HG02571 (cell line): Measurements from ENCODE around the gene CHD3.
"Not testable (repeated sequence)": the region's sequence is repeated elsewhere in the genome, so short reads cannot be mapped to it uniquely, and the experiment has no call there.

Experiments
- ATAC-seq: cut with Tn5 transposase; IDR thresholded peaks from one replicate; pipeline ENCODE4 v1.9.1; 2021; ENCODE audit warnings: mild to moderate bottlenecking, moderate library complexity; ENCODE audit not compliant: unreplicated experiment

The CHD3 gene

GRCh38 chr17:7930841-7931631 is 42.4 kb downstream of the CHD3 start:
- ATAC-seq: no peak

GRCh38 chr17:7931709-7932482 is 43.3 kb downstream of the CHD3 start, which contains the start of the genes CNTROB and TRAPPC1:
Gene CNTROB (plus strand): TSS chr17:7932206. CDS start chr17:7933080, 874 bp downstream.
Gene TRAPPC1 (minus strand): TSS chr17:7931946. CDS start chr17:7931829, 117 bp downstream.
- peak; percentile 86 for ATAC-seq

DNA sequence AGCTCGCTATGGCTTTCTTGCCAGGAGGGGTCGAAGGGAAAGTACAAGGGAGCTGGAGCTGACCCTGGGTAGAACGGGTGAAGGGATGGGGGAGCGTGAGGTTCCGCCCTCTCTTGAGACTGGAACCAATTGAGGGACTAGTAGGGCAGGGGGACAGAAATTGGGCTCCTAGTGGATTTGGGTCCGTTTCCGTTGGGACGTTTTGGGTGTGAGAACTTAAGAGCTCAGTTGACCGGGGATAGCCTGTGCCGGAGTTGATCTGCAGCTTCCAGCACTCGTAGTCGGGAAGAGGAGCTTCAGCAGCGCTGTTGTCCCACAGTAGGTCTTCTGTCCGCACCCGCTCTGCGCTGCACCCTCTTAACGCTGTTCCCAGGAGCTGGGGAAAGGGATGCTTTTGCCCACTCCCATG is 43.9 kb downstream of the CHD3 start:
- ATAC-seq: peak; percentile 8

DNA sequence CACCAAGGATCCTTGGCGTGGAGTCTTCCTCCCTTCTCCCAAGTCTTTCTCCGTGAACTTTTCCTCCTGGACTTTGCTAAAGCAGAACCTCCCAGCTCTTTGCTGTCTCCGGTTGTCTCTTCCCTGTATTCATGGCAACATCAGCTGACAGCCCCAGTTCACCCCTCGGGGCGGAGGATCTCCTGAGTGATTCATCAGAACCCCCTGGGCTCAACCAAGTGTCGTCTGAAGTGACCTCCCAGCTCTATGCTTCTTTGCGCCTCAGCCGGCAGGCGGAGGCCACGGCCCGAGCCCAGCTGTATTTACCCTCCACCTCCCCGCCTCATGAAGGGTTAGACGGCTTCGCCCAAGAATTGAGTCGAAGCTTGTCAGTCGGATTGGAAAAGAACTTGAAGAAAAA is 44.4 kb downstream of the CHD3 start:
- no peak for ATAC-seq

DNA sequence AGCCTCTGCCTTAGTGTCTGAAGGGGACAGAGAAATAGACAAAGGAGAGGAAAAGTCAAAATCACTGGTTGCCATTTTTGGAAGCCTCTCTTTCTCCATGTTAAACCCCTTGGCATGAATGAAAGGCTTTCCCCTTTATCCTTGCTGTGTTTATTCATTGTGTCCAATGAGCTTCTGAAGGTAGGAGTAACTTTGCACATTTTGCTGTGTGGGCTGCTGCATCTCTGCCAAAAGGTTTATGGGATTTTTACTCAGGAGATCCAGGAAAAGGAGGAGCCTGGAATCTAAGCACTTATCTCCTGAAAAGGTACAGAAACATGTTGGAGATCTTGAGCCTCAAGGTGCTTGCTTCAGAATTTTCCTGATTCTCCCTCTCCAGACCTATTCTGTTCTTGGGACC is 47.3 kb downstream of the CHD3 start:
- ATAC-seq: no peak

DNA sequence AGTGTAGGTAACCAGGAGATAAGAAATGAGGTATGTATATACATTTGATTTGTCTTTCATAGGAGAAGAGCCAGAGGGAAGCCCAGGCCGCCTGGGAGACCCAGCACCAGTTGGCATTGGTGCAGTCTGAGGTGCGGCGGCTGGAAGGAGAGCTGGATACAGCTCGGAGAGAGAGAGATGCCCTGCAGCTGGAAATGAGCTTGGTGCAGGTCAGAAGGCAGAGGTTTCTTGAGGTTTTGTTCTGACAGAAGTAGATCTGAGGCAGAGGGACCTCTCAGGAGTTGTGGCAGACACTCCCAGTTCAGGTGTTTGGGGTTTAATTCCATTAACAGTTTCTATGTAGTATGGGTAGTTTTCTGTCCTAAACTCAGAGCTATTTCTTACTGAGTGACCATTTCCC is 51.4 kb downstream of the CHD3 start:
- ATAC-seq: no peak

DNA sequence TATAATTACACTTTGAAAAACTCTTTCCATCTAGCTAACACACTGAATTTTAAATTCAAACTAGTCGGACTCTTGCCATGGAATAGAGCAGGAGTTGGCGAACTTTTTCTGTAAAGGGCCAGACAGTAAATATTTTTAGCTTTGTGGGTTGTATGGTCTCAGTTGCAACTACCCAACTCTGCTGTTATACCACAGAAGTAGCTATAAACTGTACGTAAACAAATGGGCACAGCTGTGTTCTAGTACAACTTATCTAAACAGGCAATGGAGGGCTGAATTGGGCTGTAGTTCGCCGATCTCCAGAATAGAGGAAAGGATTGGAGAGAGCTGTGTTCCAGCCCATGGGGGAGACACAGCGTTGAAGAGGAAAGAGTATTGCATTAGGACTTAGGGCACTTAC is 52.2 kb downstream of the CHD3 start:
- ATAC-seq: no peak

DNA sequence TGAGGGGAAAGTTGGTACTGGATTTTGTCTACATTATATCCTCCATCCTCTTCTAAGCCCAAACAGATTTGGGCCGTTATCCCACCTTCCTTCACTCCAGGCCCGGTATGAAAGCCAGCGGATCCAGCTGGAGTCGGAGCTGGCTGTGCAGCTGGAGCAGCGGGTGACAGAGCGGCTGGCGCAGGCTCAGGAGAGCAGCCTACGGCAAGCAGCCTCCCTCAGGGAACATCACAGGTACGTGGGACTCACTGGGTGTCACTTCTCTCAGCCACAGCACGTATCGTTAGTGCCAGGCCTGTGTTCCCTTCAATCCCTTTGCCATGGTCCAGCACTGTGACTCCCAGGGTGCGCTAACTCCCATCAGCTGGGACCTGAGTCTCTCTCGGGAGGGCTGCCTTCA is 54.7 kb downstream of the CHD3 start:
- ATAC-seq: no peak

DNA sequence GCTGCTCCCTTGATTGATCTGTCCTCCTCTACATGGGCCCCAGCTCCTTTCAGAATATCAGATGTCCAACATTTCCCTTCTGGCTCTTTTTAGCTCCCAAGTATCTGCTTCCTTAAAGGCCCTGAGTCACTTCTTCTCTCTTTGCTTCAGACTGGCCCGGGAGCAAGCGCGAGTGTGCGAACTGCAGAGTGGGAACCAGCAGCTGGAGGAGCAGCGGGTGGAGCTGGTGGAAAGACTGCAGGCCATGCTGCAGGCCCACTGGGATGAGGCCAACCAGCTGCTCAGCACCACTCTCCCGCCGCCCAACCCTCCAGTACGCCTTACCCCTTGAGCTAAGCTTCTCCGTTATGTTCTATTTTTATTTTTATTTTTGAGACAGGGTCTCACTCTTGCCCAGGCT is 55.7 kb downstream of the CHD3 start:
- no peak for ATAC-seq

- no peak for ATAC-seq
These were observed 57.1 kb downstream of the CHD3 start for GRCh38 chr17:7945651-7946050.

DNA sequence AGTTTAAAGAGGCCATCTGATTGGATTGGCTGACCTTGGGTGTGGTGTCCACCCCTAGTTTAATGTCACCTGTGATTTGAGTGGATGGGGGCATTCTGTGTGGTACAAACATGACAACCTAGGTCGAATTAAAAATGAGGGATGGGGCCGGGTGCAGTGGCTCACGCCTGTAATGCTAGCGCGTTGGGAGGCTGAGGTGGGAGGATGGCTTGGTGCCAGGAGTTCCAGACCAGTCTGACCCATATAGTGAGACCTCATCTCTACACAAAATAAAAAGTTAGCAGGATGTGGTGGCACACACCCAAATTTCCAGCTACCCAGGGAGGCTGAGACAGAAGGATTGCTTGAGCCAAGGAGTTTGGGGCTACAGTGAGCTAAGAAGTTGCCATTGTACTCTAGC is 57.9 kb downstream of the CHD3 start:
- ATAC-seq: no peak

DNA sequence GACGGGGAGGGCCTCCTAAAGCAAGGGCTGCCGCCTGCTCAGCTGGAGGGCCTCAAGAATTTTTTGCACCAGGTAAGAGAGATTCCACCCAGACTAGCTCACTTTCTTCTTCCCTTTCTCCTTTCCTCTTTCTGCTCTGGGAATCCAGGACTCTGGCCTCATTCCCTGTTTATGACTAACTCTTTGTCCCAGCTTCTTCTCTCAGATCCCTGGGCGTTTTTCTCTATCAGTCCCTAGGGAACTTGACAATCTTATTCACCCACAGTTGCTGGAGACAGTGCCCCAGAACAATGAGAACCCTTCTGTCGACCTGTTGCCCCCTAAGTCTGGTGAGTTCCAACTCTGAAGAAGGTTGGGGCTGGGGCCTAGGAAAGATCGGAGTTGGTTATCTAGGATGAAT is 59.1 kb downstream of the CHD3 start:
- no peak for ATAC-seq

GRCh38 chr17:7950578-7950977 is 62.0 kb downstream of the CHD3 start:
- no peak for ATAC-seq

DNA sequence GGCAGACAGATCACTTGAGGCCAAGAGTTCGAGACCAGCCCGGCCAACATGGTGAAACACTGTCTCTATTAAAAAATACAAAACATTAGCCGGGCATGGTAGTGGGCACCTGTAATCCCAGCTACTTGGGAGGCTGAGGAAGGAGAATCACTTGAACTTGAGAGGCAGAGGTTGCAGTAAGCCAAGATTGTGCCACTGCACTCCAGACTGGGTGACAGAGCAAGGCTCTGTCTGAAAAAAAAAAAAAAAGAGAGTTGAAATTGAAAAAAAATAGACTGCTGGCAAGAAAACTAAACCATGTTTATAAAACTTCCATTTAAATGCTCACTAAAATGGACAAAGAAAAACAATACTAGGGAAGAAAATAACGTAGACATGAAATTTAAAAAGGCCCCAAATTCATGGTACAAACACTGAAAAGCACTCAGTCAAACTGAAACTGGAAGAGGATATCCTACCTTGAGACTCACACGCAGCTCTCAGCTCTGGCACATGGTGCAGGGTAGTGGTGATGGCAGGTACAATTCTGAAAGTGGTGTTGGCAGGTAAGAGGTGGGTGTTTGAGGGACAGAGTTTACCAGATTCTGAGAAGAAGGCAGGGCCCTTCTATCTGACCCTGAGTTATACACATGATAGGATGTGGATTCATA is 62.7 kb downstream of the CHD3 start:
- peak; percentile 59 for ATAC-seq

- not testable (repeated sequence) for ATAC-seq
These were observed 64.7 kb downstream of the CHD3 start for GRCh38 chr17:7953266-7953665.

DNA sequence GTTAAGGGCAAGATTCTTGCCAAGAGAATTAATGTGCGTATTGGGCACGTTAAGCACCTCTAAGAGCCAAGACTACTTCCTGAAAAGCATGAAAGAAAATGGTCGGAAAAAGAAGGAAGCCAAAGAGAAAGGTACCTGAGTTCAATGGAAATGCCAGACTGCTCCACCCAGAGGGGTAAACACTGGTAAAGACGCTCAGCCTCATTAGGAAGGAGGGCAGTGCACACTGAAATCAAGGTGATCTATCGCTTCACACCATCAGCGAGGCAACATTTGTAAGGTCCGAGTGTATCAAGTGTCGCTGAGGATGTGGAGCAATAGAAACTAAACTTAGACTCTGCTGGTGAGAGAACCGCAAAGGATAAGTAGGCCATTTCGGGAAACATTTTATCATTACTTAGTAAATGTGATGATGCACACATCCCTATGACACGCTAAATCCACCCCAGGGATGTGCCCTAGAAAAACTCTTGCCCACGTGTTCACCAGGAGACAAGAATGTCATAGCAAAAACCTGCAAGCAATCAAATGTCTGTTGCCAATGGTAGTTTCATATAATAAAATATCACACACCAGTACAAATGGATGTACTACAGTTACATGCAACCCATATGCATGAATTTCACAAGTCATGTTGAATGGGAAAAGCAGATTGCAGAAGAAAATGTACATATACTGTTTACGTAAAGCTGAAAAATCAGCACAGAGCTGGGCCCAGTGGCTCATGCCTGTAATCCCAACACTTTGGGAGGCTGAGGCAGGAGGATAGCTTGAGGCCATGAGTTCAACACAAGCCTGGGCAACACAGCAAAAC is 67.0 kb downstream of the CHD3 start:
- ATAC-seq: no peak

DNA sequence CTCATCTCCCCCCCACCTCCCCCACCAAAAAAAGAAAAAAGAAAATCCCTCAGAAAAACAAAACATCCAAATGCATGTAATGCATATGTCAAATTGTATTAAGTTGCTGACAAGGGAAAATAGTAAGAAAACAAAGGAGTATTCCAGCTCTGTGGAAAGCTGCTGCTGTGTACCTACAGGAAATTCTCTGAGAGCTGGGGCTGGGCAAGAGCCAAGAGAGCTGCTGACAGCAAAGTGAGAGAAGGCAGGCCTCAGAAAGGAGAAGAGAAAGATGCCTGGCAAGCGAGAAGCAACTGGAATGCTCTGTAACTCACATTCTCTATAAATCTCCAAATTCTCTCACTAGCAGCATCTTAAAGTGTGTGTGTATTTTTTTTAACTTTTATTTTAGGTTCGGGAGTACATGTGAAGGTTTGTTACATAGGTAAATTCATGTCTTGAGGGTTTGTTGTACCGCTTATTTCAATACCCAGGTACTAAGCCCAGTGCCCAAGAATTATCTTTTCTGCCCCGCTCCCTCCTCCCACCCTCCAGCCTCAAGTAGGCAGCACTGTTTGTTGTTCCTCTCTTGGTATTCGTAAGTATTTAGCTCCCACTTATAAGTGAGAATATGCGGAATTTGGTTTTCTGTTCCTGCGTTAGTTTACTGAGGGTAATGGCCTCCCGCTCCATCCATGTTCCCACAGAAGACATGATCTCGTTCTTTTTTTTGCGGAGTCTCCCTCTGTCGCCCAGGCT is 67.8 kb downstream of the CHD3 start:
- ATAC-seq: no peak

DNA sequence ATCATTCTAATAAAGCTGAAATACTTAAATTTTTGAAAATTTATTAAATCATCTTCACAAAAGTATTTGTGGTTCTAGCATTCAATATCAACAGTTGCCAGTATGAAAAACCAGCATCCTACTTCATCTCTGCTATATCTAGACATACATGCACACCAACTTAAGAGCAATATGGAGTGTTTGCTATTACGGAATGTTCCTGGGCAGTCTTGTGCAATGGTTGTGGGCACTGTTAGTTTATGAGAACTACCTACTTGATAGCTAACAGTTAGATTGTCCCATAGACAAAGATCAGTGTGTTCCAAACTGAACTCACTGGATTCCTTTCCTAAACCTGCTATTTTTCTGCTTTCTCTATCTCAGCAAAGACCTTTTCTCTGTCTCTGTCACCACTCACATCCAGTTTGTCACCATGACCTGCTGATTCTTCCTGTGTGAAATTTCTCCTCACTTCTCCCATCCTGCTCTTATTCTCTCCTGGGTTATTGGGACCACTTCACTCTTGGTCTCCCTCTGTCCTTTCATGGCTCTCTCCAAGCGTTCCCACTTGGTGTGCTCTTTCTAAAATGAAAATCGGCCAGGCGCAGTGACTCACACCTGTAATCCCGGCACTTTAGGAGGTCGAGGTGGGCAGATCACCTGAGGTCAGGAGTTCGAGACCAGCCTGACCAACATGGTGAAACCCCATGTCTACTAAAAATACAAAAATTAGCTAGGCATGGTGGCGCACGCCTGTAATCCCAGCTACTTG is 71.1 kb downstream of the CHD3 start:
- ATAC-seq: no peak

DNA sequence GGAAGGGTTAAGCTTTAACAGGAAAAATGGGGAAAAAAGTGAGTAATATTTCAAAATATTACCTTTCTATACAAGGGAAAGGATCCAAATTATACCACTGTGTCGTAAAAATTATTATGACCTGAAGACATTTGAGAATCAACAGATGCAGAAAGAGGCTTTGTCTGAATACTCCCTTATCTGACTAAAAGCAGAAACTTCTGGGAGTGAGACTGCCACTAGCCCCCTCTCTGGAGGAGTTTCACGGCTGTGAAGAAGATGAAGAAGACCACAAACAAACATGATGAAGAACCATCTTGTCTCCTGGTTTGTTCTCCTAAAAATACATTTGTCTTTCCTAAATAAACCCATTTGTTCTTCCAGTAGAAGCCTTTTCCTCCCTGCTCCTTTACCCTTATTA is 72.8 kb downstream of the CHD3 start:
- no peak for ATAC-seq
